CD14-positive monocyte (primary cell): ENCODE data around the gene CNBP. TPM values are rescaled to one million over a fixed set of nuclear protein-coding genes. Genes with fewer than 3 reads are reported as not detected.

Source experiments
- DNase-seq, 3 donors: peaks; one replicate each; pipeline ENCODE4 v3.0.0-alpha.2; 2011 to 2022
- H2AFZ ChIP-seq: 2 replicates; pipeline ENCODE4 v1.6.0; 2012; ENCODE audit warnings: mild to moderate bottlenecking, low read depth, low read length, inconsistent platforms; ENCODE audit not compliant: insufficient read depth, poor library complexity, severe bottlenecking
- H3K27ac ChIP-seq, 2 donors: 1 replicate in 1 of 2; 2 replicates in 1 of 2; pipeline ENCODE4 v1.5.1; 2012 to 2013; ENCODE audit warnings: low read length in 2 of 2, control low read depth in 1 of 2, inconsistent platforms in 1 of 2, low read depth in 1 of 2, mild to moderate bottlenecking in 1 of 2
- H3K27me3 ChIP-seq, 2 donors: one replicate each; pipeline versions ENCODE4 v1.6.0 to v1.6.1; 2011 to 2013; ENCODE audit warnings: low read length in 2 of 2; ENCODE audit not compliant: control insufficient read depth in 2 of 2, insufficient read depth in 2 of 2
- H3K36me3 ChIP-seq, 2 donors: replicated peaks in 1 of 2; 1 replicate in 1 of 2; 2 replicates in 1 of 2; pipeline versions ENCODE4 v1.5.1 to v1.6.1; 2012 to 2013; ENCODE audit warnings: low read length in 2 of 2, control low read depth in 1 of 2, inconsistent platforms in 1 of 2, mild to moderate bottlenecking in 1 of 2; ENCODE audit not compliant: insufficient read depth in 2 of 2, control insufficient read depth in 1 of 2
- H3K4me1 ChIP-seq, 2 donors: 1 replicate in 1 of 2; 2 replicates in 1 of 2; pipeline versions ENCODE4 v1.5.1 to v1.6.1; 2012 to 2013; ENCODE audit warnings: low read length in 2 of 2, control low read depth in 1 of 2, inconsistent platforms in 1 of 2, mild to moderate bottlenecking in 1 of 2, moderate library complexity in 1 of 2; ENCODE audit not compliant: insufficient read depth in 2 of 2, control insufficient read depth in 1 of 2
- H3K4me2 ChIP-seq: replicated peaks from 2 replicates; pipeline ENCODE3; 2012; ENCODE audit warnings: low read length, moderate library complexity, mild to moderate bottlenecking; ENCODE audit not compliant: poor library complexity, severe bottlenecking; ENCODE audit errors: extremely low read depth
- H3K4me3 ChIP-seq, 3 experiments: fragments of 200-600 bp in 1 of 3; sonication (generic) in 1 of 3; replicated peaks in 1 of 3; 1 replicate in 2 of 3; 2 replicates in 1 of 3; pipeline ENCODE4 v1.5.1; 2011 to 2013; ENCODE audit warnings: low read length in 3 of 3, mild to moderate bottlenecking in 3 of 3, control low read depth in 2 of 3, low read depth in 2 of 3, inconsistent platforms in 1 of 3, moderate library complexity in 1 of 3
- H3K79me2 ChIP-seq: 2 replicates; pipeline ENCODE4 v1.6.0; 2012; ENCODE audit warnings: mild to moderate bottlenecking, control low read depth, inconsistent platforms, low read length, moderate library complexity; ENCODE audit not compliant: insufficient read depth
- H3K9ac ChIP-seq: 2 replicates; pipeline ENCODE4 v1.6.0; 2017; ENCODE audit warnings: low read length, mild to moderate bottlenecking; ENCODE audit not compliant: insufficient read depth, poor library complexity, severe bottlenecking
- H3K9me3 ChIP-seq, 2 donors: replicated peaks in 1 of 2; 1 replicate in 1 of 2; 2 replicates in 1 of 2; pipeline versions ENCODE4 v1.5.1 to v1.6.1; 2012 to 2013; ENCODE audit warnings: low read length in 2 of 2, control low read depth in 1 of 2; ENCODE audit not compliant: control insufficient read depth in 1 of 2, insufficient read depth in 1 of 2
- H4K20me1 ChIP-seq: 2 replicates; pipeline ENCODE4 v1.6.0; 2012; ENCODE audit warnings: mild to moderate bottlenecking, low read length, control low read depth, moderate library complexity; ENCODE audit not compliant: insufficient read depth
- H3K27ac Mint-ChIP-seq, 7 donors: one replicate each; pipeline ENCODE4 v1.8.0; 2020; ENCODE audit warnings: mild to moderate bottlenecking in 7 of 7, mixed read lengths in 7 of 7, moderate library complexity in 6 of 7, inconsistent platforms in 2 of 7
- H3K27me3 Mint-ChIP-seq, 3 donors: one replicate each; pipeline ENCODE4 v1.8.0; 2021 to 2022; ENCODE audit warnings: low read depth in 3 of 3, mild to moderate bottlenecking in 3 of 3, mixed read lengths in 3 of 3, moderate library complexity in 3 of 3, inconsistent platforms in 1 of 3
- H3K36me3 Mint-ChIP-seq, 2 donors: one replicate each; pipeline ENCODE4 v1.8.0; 2020; ENCODE audit warnings: mixed read lengths in 2 of 2, inconsistent platforms in 1 of 2, mild to moderate bottlenecking in 1 of 2
- H3K4me1 Mint-ChIP-seq: one replicate; pipeline ENCODE4 v1.8.0; 2020; ENCODE audit warnings: mild to moderate bottlenecking, mixed read lengths
- H3K4me3 Mint-ChIP-seq, 2 donors: one replicate each; pipeline ENCODE4 v1.8.0; 2020; ENCODE audit warnings: mild to moderate bottlenecking in 2 of 2, mixed read lengths in 2 of 2, moderate library complexity in 1 of 2
- H3K9me3 Mint-ChIP-seq, 7 donors: one replicate each; pipeline ENCODE4 v1.8.0; 2020 to 2022; ENCODE audit warnings: mixed read lengths in 7 of 7, mild to moderate bottlenecking in 6 of 7, moderate library complexity in 6 of 7, inconsistent platforms in 2 of 7
- WGBS: methylation state at CpG from one replicate; pipeline ENCODE4 v1.1.5; 2013; ENCODE audit warnings: missing lambda C conversion rate; ENCODE audit not compliant: insufficient coverage; 5-methylcytosine and 5-hydroxymethylcytosine counted together
- intact Hi-C, 2 donors: fragments of 100-400 bp; cut with micrococcal nuclease; formaldehyde crosslinking; loops; one replicate each; pipeline versions ENCODE4 v1.15.0 to v1.15.1; 2023
- polyA minus RNA-seq: library from RNA; depleted of rRNA, polyadenylated mRNA; stranded (reverse); fragments of >200 nt; gene quantifications from 2 replicates; pipeline ENCODE4 v1.2.3, GENCODE V29; 2012
- polyA plus RNA-seq, 3 donors: library from polyadenylated mRNA; depleted of rRNA in 1 of 3; unstranded in 2 of 3; stranded (reverse) in 1 of 3; fragments of 300-500 nt in 2 of 3; fragments of >200 nt in 1 of 3; fragmentation: Illumina TruSeq in 2 of 3; gene quantifications; 1 replicate in 2 of 3; 2 replicates in 1 of 3; pipeline ENCODE4 v1.2.3, GENCODE V29; 2012 to 2021
- total RNA-seq, 12 experiments: library from RNA in 1 of 12; stranded (reverse) in 1 of 12; fragments of 120-200 nt in 1 of 12; gene quantifications; one replicate each; pipeline ENCODE4 v1.2.4 and lab custom pipeline; 2013 to 2026; ENCODE audit warnings: mixed read lengths in 6 of 12, inconsistent platforms in 1 of 12
- TF ChIP-seq, protein P1 (sequence below): fragments of 200-600 bp; IDR thresholded peaks from one replicate; pipeline ENCODE4 v1.8.0; 2022; ENCODE audit warnings: antibody characterized with exemption, mild to moderate bottlenecking

The CNBP gene
- total RNA-seq (2013) = 451 TPM
- 100 to 1,000 TPM; 354 to 946 (median 845) TPM for polyA plus RNA-seq
- 129 and 208 TPM in 2 replicates for polyA minus RNA-seq
- total RNA-seq (lab: John Stamatoyannopoulos, UW) = 112 to 359 (median 255) reads per million in 11 experiments

DNA sequence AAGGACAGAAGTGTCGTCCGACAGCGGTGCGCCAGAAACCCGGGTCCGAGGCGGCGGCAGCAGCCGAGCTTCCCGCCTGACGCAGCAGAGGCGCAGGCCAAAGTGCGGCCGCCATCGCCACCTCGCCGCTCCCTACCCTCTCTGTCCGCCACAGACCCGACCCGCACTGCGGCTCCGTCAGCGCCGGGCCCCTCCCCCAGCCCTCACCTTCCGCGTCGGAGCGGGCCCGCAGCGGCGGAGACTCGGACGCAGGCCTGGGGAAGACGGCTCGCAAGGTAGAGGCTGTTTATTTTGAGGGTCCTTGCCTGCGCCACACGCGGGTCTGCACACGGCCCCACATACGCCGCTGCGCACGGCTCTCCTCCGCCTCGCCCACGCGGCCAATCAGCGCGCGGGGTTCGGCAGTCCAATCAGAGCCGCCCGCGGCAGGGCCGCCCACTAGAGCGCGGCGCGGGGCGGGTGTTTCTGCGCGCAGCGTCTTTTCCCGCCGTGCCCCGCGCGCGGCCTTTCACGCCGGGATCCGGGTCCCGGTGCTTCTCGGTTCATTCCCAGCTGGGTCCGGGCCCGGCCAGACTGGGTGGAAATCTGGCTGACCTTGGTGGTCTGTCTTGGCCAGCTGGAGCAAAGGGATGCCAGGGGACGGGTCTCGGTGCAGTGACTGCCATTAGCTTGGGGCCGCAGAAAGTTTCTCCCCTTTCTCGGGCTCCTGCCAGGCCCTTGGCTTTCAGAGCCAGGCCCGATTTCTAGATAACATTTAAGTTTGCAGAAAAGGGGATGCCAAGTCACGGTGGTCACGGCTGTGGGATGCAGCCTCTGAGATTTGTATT lies at the start of gene CNBP:
Gene CNBP, minus strand, starts transcription at position 328 of the 827 bp plus-strand sequence. CDS start 12,139 bp downstream, outside the sequence.
- Mint-ChIP-seq H3K4me1 (peaks cover 57% of the 10 kb centered on the region), H3K27me3 (no peaks in the 10 kb centered on the region), H3K36me3 (peaks cover 28 to 34% of the 10 kb centered on the region in 2 donors), H3K27ac (peak within 1 kb of the TSS; percentile 91 to 99 (median 94)), H3K9me3 (no peaks in the 10 kb centered on the region), H3K4me3 (peak within 1 kb of the TSS; percentile 95 to 98)
- peak within 1 kb of the TSS; percentile 96 for H3K9ac ChIP-seq
- no peaks in the 10 kb centered on the region for H3K9me3 ChIP-seq
- peaks cover 91% of the 10 kb centered on the region for H3K79me2 ChIP-seq
- H3K27ac ChIP-seq = peak within 1 kb of the TSS; percentile 90 to 93
- H2AFZ ChIP-seq = peak within 1 kb of the TSS; percentile 77
- peaks cover 38% of the 10 kb centered on the region for H4K20me1 ChIP-seq
- peak; percentile 79 to 91 (median 85) for DNase-seq
- H3K4me3 ChIP-seq = peak within 1 kb of the TSS; percentile 80 to 96 (median 94)
- TF ChIP-seq, protein P1, sequence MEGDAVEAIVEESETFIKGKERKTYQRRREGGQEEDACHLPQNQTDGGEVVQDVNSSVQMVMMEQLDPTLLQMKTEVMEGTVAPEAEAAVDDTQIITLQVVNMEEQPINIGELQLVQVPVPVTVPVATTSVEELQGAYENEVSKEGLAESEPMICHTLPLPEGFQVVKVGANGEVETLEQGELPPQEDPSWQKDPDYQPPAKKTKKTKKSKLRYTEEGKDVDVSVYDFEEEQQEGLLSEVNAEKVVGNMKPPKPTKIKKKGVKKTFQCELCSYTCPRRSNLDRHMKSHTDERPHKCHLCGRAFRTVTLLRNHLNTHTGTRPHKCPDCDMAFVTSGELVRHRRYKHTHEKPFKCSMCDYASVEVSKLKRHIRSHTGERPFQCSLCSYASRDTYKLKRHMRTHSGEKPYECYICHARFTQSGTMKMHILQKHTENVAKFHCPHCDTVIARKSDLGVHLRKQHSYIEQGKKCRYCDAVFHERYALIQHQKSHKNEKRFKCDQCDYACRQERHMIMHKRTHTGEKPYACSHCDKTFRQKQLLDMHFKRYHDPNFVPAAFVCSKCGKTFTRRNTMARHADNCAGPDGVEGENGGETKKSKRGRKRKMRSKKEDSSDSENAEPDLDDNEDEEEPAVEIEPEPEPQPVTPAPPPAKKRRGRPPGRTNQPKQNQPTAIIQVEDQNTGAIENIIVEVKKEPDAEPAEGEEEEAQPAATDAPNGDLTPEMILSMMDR = no peak
- WGBS = under 1% methylated on average over 71 of the region's 83 CpGs
- H3K4me2 ChIP-seq = peak within 1 kb of the TSS; percentile 92
- intact Hi-C loops = loop anchor here (2.0 to 5.0 kb wide), 3 partner anchors 21 to 64 kb away; partner anchors contain the start of gene COPG1 (in 1 of the 2)
- H3K4me1 ChIP-seq = peaks cover 61 to 83% of the 10 kb centered on the region in 2 donors
- H3K36me3 ChIP-seq = peaks cover 10 to 16% of the 10 kb centered on the region in 2 donors
- H3K27me3 ChIP-seq = no peaks in the 10 kb centered on the region

GRCh38 chr3:129231331-129232119 lies 47.8 kb upstream of the CNBP start:
- H3K36me3 Mint-ChIP-seq = peaks cover 17 to 19% of the 10 kb centered on the region in 2 donors
- Histone ChIP-seq H3K9me3 (no peaks in the 10 kb centered on the region), H3K9ac (peak overlapping the region; percentile 68), H4K20me1 (no peaks in the 10 kb centered on the region), H3K27me3 (no peaks in the 10 kb centered on the region), H3K27ac (peak overlapping the region; percentile 97 to 100), H3K36me3 (no peaks in the 10 kb centered on the region), H3K79me2 (peaks cover 26% of the 10 kb centered on the region), H3K4me3 (peak overlapping the region in 1 of 3 experiments; percentile 43), H3K4me2 (peak overlapping the region; percentile 50), H3K4me1 (peaks cover 91 to 93% of the 10 kb centered on the region in 2 donors), H2AFZ (no peak overlapping the region)
- intact Hi-C loops = no loop called here
- DNase-seq = peak in 2 of 3 donors; percentile 62 to 81
- H3K27ac Mint-ChIP-seq = peak overlapping the region; percentile 97 to 100 (median 99)
- peaks cover 0 to 4% (median 3%) of the 10 kb centered on the region in 3 donors for H3K27me3 Mint-ChIP-seq
- WGBS = 84% methylated on average over 3 of the region's 10 CpGs
- TF ChIP-seq, protein P1 = no peak
- H3K9me3 Mint-ChIP-seq = peaks cover 0 to 4% (median 0%) of the 10 kb centered on the region in 7 donors
- H3K4me1 Mint-ChIP-seq = peaks cover 84% of the 10 kb centered on the region
- H3K4me3 Mint-ChIP-seq = peak overlapping the region; percentile 51 to 74
